A673 (cell line): Measurements from ENCODE around the gene HAGH.

ENCODE experiments used
- CTCF ChIP-seq: fragments of 300-800, 200-600 bp; sonication (generic); conservative IDR thresholded peaks from 2 replicates; pipeline ENCODE4 v1.5.1; 2017; ENCODE audit warnings: low read depth, mild to moderate bottlenecking, antibody characterized with exemption, low read length, moderate library complexity, mixed read lengths
- EZH2 ChIP-seq: fragments of 200-600 bp; sonication (generic); IDR thresholded peaks from 2 replicates; pipeline ENCODE4 v1.6.1; 2017; ENCODE audit warnings: borderline replicate concordance, low read depth, mild to moderate bottlenecking, mixed read lengths, antibody characterized with exemption, low read length; ENCODE audit not compliant: poor library complexity, severe bottlenecking

DNA sequence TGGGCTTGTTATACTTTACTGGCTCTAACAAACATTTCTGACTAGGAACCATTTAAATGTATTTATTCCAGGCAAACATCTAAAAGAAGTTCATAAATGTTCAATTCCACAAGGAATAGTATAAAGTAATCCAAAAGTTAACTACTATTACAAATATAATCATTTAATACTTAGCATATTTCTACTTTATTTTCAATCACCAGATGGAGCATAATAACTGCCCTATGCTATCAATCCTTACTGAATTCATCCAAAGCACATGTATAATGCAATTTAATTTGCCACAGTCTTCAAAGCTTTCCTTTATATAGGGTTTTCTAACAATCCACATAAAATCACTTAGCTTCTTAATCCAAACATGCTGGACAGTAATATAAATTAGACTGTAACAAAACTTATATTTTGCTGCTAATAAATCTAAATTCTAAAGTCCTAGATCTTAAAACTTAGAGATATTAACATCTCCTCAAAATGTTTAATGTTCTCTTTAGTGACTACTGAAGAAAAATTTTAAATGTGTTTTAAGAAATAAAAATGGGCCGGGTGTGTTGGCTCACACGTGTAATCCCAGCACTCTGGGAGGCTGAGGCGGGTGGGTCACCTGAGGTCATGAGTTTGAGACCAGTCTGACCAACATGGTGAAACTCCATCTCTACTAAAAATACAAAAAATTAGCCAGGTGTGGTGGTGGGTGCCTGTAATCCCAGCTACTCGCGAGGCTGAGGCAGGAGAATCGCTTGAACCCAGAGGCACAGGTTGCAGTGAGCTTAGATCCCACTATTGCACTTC lies 39.5 kb upstream of the HAGH start:
- TF ChIP-seq CTCF (no peak), EZH2 (no peak)
